PC-9 (cell line): ENCODE data around the gene ZNF526. TPM values are rescaled to one million over a fixed set of nuclear protein-coding genes. Genes with fewer than 3 reads are reported as not detected.

Experiments
- BruUV-seq: library from RNA; stranded (reverse); fragments of 400-500 nt; replicated peaks from 2 replicates; lab custom pipeline; 2021; lab: Mats Ljungman, UMichigan
- CTCF ChIA-PET: fragments of 300-600 bp; sonication (Branson Sonifier 250); formaldehyde crosslinking; loops from one replicate; lab custom pipeline; 2022; ENCODE audit warnings: antibody characterized with exemption; lab: Charles Lee
- POLR2A ChIA-PET: fragments of 300-600 bp; sonication (Branson Sonifier 250); formaldehyde crosslinking; loops from one replicate; lab custom pipeline; 2022; ENCODE audit warnings: antibody characterized with exemption; ENCODE audit not compliant: unreplicated experiment; lab: Charles Lee
- DNase-seq, 2 experiments: peaks; one replicate each; pipeline versions ENCODE4 v3.0.0 to v3.0.0-alpha.2; 2015 to 2022; ENCODE audit warnings: mixed read lengths in 1 of 2
- H2AFZ ChIP-seq: fragments of 200-600 bp; sonication (generic); 2 replicates; pipeline ENCODE4 v1.8.1; 2017; ENCODE audit warnings: antibody characterized with exemption
- H3F3A ChIP-seq: fragments of 200-600 bp; sonication (generic); 2 replicates; pipeline ENCODE4 v1.8.1; 2017; ENCODE audit warnings: antibody characterized with exemption, mild to moderate bottlenecking, low read depth; ENCODE audit not compliant: insufficient read depth
- H3K27ac ChIP-seq: fragments of 200-600 bp; sonication (generic); 2 replicates; pipeline ENCODE4 v1.6.1; 2016; ENCODE audit warnings: mixed run types
- H3K27me3 ChIP-seq: fragments of 200-600 bp; sonication (generic); 2 replicates; pipeline ENCODE4 v1.6.1; 2016; ENCODE audit warnings: low read depth, mixed run types; ENCODE audit not compliant: insufficient read depth
- H3K36me3 ChIP-seq: fragments of 200-600 bp; sonication (generic); 2 replicates; pipeline ENCODE4 v1.6.1; 2016; ENCODE audit warnings: low read depth, mixed run types
- H3K4me1 ChIP-seq: fragments of 200-600 bp; sonication (generic); replicated peaks from 2 replicates; pipeline ENCODE4 v1.6.1; 2016; ENCODE audit warnings: mixed run types; ENCODE audit not compliant: insufficient read depth
- H3K4me2 ChIP-seq: fragments of 200-600 bp; sonication (generic); 2 replicates; pipeline ENCODE4 v1.6.1; 2017; ENCODE audit warnings: mixed run types
- H3K4me3 ChIP-seq: fragments of 200-600 bp; sonication (generic); 2 replicates; pipeline ENCODE4 v1.6.1; 2016; ENCODE audit warnings: mixed run types
- H3K79me2 ChIP-seq: fragments of 200-600 bp; sonication (generic); 2 replicates; pipeline ENCODE4 v1.6.1; 2017; ENCODE audit warnings: low read depth, mixed run types
- H3K9me2 ChIP-seq: fragments of 200-600 bp; sonication (generic); 2 replicates; pipeline ENCODE4 v1.8.1; 2017; ENCODE audit warnings: mild to moderate bottlenecking; ENCODE audit not compliant: insufficient read depth
- H3K9me3 ChIP-seq: fragments of 200-600 bp; sonication (generic); 2 replicates; pipeline ENCODE4 v1.8.1; 2016; ENCODE audit warnings: low read depth; ENCODE audit not compliant: insufficient read depth
- H4K20me1 ChIP-seq: fragments of 200-600 bp; sonication (generic); 2 replicates; pipeline ENCODE4 v1.8.1; 2017; ENCODE audit not compliant: insufficient read depth
- CTCF ChIP-seq: fragments of 200-600 bp; sonication (generic); conservative IDR thresholded peaks from 2 replicates; pipeline ENCODE4 v1.6.1; 2017; ENCODE audit warnings: mixed run types, antibody characterized with exemption, mild to moderate bottlenecking, moderate library complexity
- EZH2 ChIP-seq: fragments of 200-600 bp; sonication (generic); IDR thresholded peaks from 2 replicates; pipeline ENCODE4 v1.8.0; 2017; ENCODE audit warnings: antibody characterized with exemption, low read depth
- intact Hi-C: fragments of 100-400 bp; cut with micrococcal nuclease; formaldehyde crosslinking; loops from one replicate; pipeline ENCODE4 v1.10.0; 2022; ENCODE audit not compliant: unreplicated experiment
- total RNA-seq: library from RNA; stranded (reverse); gene quantifications from 2 replicates; pipeline ENCODE4 v1.2.3, GENCODE V29; 2021

The ZNF526 gene
- total RNA-seq, 1 experiment from 2014 or later = 13.4 TPM

DNA sequence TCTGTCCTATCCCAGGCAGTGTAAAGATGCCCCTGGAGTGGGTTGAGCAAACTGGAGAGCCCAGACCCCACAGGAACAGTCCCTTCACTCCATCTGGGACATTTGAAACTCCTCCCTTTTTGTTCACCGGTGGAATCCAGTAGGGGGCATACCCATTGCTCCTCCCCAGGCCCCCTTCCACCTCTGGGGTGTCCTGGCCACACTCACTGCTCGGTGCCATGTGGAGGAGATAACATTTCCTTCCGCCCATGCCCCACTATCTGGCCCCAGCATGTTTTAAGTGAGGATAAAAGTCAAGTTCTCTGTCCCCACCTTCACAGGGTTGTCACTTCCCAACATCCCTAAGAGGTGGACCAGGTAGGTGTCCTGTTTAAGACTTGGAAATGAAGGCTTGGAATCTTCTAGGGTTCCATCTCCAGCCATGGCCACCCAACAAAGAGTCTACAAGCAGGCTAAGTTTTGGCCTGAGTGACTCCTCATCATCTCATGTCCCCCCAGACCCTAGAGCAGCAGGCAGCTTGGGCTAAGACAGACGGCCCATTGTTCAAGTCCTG lies 9.3 kb downstream of the ZNF526 start:
- H4K20me1 ChIP-seq = peaks cover 13% of the 10 kb centered on the region; the same call in 1 of the 2 replicates
- H3K36me3 ChIP-seq = peaks cover 14% of the 10 kb centered on the region; the same call in 1 of the 2 replicates
- no peak overlapping the region for H3K27ac ChIP-seq
- H2AFZ ChIP-seq = no peak overlapping the region
- intact Hi-C loops = no loop called here
- no peak for TF ChIP-seq EZH2
- no peak for TF ChIP-seq CTCF
- H3K27me3 ChIP-seq = no peaks in the 10 kb centered on the region
- H3K9me3 ChIP-seq = no peaks in the 10 kb centered on the region
- no peak overlapping the region for H3K4me3 ChIP-seq
- H3K9me2 ChIP-seq = no peaks in the 10 kb centered on the region
- H3K79me2 ChIP-seq = no peaks in the 10 kb centered on the region
- no TSS peak for BruUV-seq
- no peak for DNase-seq
- H3K4me2 ChIP-seq = no peak overlapping the region
- POLR2A ChIA-PET = no interaction called here
- H3K4me1 ChIP-seq = no peaks in the 10 kb centered on the region
- CTCF ChIA-PET = no interaction called here
- H3F3A ChIP-seq = peaks cover 33% of the 10 kb centered on the region; the same call in 1 of the 2 replicates

DNA sequence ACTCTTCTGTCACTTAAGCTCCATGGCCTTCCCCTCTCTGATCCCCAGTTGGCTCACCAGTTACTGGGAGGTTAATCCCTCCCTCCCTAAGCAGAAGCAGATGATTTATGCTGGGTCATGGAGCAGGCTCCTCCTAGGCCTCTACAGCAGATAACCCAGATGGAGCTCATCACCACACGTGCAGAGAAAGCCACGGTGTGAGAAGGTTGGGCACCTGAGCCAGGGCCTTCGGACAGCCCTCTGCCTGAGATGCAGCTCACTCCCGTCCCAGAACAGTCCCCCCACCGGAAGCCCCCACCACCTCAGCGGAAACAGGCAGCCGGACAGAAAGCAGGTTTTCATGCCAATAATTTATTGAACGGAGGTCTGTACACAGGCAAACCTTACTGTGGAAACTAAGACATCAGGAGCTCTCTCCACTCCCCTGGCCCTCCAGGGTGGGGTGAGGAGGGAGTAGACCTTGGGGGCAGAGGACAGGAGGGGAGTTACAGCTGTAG lies 9.8 kb downstream of the ZNF526 start:
- POLR2A ChIA-PET = interaction anchor here (0.6 kb wide), 1 partner anchor 21 kb away, joined by 4 read pairs; no protein-coding TSS in a partner anchor
- H3K9me3 ChIP-seq = no peaks in the 10 kb centered on the region
- H3K36me3 ChIP-seq = peaks cover 14% of the 10 kb centered on the region; the same call in 1 of the 2 replicates
- peaks cover 13% of the 10 kb centered on the region; the same call in 1 of the 2 replicates for H4K20me1 ChIP-seq
- DNase-seq = no peak
- intact Hi-C loops = no loop called here
- H3K4me1 ChIP-seq = no peaks in the 10 kb centered on the region
- no peaks in the 10 kb centered on the region for H3K27me3 ChIP-seq
- H3K4me2 ChIP-seq = no peak overlapping the region
- H3F3A ChIP-seq = peaks cover 34% of the 10 kb centered on the region; the same call in 1 of the 2 replicates
- H3K4me3 ChIP-seq = no peak overlapping the region
- BruUV-seq = no TSS peak
- H3K9me2 ChIP-seq = no peaks in the 10 kb centered on the region
- H3K79me2 ChIP-seq = no peaks in the 10 kb centered on the region
- H3K27ac ChIP-seq = no peak overlapping the region
- CTCF ChIA-PET = interaction anchor here (0.5 kb wide), 1 partner anchor 141 kb away, joined by 6 read pairs; no protein-coding TSS in a partner anchor
- TF ChIP-seq CTCF = no peak
- no peak for TF ChIP-seq EZH2
- no peak overlapping the region for H2AFZ ChIP-seq

- Histone ChIP-seq H3F3A (peaks cover 36% of the 10 kb centered on the region; the same call in 1 of the 2 replicates), H3K4me3 (no peak overlapping the region), H3K27me3 (no peaks in the 10 kb centered on the region), H3K4me2 (no peak overlapping the region), H3K27ac (no peak overlapping the region), H4K20me1 (peaks cover 13% of the 10 kb centered on the region; the same call in 1 of the 2 replicates), H3K9me2 (no peaks in the 10 kb centered on the region), H3K4me1 (no peaks in the 10 kb centered on the region), H2AFZ (no peak overlapping the region), H3K36me3 (peaks cover 14% of the 10 kb centered on the region; the same call in 1 of the 2 replicates), H3K79me2 (no peaks in the 10 kb centered on the region), H3K9me3 (no peaks in the 10 kb centered on the region)
- DNase-seq = no peak
- TF ChIP-seq CTCF (no peak), EZH2 (no peak)
- CTCF ChIA-PET = interaction anchor here (0.5 kb wide), 1 partner anchor 140 kb away, joined by 6 read pairs; no protein-coding TSS in a partner anchor
- POLR2A ChIA-PET = no interaction called here
- BruUV-seq = no TSS peak
- intact Hi-C loops = no loop called here
Measured at GRCh38 chr19:42230571-42230970, 10.5 kb downstream of the ZNF526 start.
